GM23248 (cell line): ENCODE results near the gene EIF4G3.

Source experiments
- EZH2 ChIP-seq: fragments of 200-600 bp; sonication (generic); IDR thresholded peaks from 2 replicates; pipeline ENCODE4 v1.6.1; 2018; ENCODE audit warnings: antibody characterized with exemption, mild to moderate bottlenecking; ENCODE audit not compliant: insufficient read depth, poor library complexity, severe bottlenecking
- EZH2phosphoT487 ChIP-seq: fragments of 200-600 bp; sonication (generic); IDR thresholded peaks from 2 replicates; pipeline ENCODE4 v1.6.1; 2018; ENCODE audit warnings: antibody characterized with exemption, moderate library complexity, mild to moderate bottlenecking, low read depth; ENCODE audit not compliant: insufficient read depth

DNA sequence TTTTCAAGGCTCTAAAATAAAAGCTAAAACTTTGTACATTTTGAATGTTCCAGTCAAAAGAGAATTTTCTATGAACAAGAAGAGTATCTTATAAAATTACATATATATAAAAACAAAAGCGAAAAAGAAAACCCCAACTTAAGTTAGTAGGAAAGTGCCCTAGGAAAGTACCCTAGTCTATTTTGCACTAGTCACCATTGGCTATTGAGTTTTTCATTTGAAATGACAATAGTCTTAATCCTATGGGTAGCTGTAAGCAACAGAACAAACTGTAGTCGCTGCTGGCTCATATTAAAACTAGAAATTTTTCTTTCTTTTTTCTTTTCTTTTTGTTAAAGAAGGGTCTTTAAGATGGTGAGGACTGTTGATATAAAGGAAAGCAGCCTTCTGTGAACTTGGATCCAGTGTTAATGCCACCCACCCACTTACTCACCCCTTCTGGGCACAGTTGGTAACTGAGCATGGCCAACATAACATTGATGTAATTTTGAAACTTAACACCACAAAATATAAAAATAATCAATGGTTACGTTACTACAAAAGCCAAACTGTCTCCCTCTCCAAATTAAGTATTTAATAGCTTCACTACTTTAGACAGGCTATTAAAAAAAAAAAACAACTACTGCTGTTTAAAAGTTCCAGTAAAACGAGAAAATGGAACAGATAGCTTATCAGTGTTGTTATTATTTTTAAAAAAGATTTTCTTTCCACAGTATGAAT lies 177.0 kb downstream of the EIF4G3 start:
- TF ChIP-seq EZH2phosphoT487 = no peak
- TF ChIP-seq EZH2 = no peak
